Right cardiac atrium (tissue), 5 donors: ENCODE data around the gene GOLGA1. TPM values are rescaled to one million over a fixed set of nuclear protein-coding genes. Genes with fewer than 3 reads are reported as not detected.
"Not testable (repeated sequence)": the region's sequence is repeated elsewhere in the genome, so short reads cannot be mapped to it uniquely, and the experiment has no call there.

Experiments used
- ATAC-seq, 2 donors: fragments of 200-7000 bp; cut with Tn5 transposase; one replicate each; pipeline versions ENCODE4 v1.8.0 to v1.9.1; 2020; ENCODE audit warnings: moderate library complexity in 2 of 2, mild to moderate bottlenecking in 1 of 2
- DNase-seq, 3 donors: peaks; one replicate each; pipeline ENCODE4 v3.0.0-alpha.2; 2020
- H3K27ac ChIP-seq: one replicate; pipeline ENCODE4 v1.5.1; 2013; ENCODE audit warnings: mild to moderate bottlenecking, low read length, control low read depth, moderate library complexity
- H3K27me3 ChIP-seq: one replicate; pipeline ENCODE4 v1.6.1; 2013; ENCODE audit not compliant: control insufficient read depth, insufficient read depth
- H3K4me1 ChIP-seq: one replicate; pipeline ENCODE4 v1.6.1; 2013; ENCODE audit warnings: low read length; ENCODE audit not compliant: control insufficient read depth, insufficient read depth
- H3K4me3 ChIP-seq: one replicate; pipeline ENCODE4 v1.5.1; 2013; ENCODE audit warnings: low read length, control low read depth
- H3K9me3 ChIP-seq: one replicate; pipeline ENCODE4 v1.6.1; 2013; ENCODE audit warnings: low read length; ENCODE audit not compliant: control insufficient read depth
- WGBS: extraction: QIAGEN DNeasy Blood & Tissue Kit; methylation state at CpG from one replicate; pipeline ENCODE4 v1.1.7; 2013; 5-methylcytosine and 5-hydroxymethylcytosine counted together
- intact Hi-C, 4 donors: fragments of 100-400 bp; cut with DNase I; formaldehyde crosslinking; loops; one replicate each; pipeline versions ENCODE4 v1.11.0 to v1.14.0; 2022 to 2023
- polyA plus RNA-seq: library from polyadenylated mRNA; stranded (reverse); fragments of 200-250 nt; gene quantifications from one replicate; pipeline ENCODE4 v1.2.3, GENCODE V29; 2013
- total RNA-seq, 4 donors: library from RNA; stranded (reverse); fragmentation: NEBNext Ultra II Directional; extraction: Animal tissue kit (Norgen Biotek cat#: 25700); gene quantifications; one replicate each; pipeline ENCODE4 v1.2.1, GENCODE V29; 2021
- donor health status: healthy with polysubstance abuse.
- donor health status: DM: no; HTN: yes; CAD: no.
- donor health status: DM: no; HTN: no; CAD: no.
- donor health status: DM: no; HTN: yes; CAD: no; lungs with severe emphysema.
- donor health status: DM: yes; HTN: yes; CAD: no.

GOLGA1 gene
- total and polyA plus RNA-seq, 5 donors: 8.7 to 20.0 (median 19.1) TPM

DNA sequence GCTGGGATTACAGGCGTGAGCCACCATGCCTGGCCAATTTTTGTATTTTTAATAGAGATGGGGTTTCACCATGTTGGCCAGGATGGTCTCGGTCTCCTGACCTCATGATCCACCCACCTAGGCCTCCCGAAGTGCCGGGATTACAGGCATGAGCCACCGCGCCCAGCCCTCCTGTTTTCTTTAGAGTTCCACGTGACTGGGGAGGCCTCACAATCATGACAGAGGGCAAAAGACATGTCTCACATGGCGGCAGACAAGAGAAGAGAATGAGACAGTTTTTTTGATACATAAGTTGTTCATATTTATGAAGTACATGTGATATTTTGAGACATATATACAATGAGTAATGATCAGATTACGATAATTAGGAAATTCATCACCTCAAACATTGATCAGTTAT is 94.4 kb downstream of the GOLGA1 start:
- H3K4me1 ChIP-seq, H3K4me3 ChIP-seq, intact Hi-C loops, DNase-seq, H3K9me3 ChIP-seq, H3K27me3 ChIP-seq, ATAC-seq, H3K27ac ChIP-seq: not testable (repeated sequence)
- 92% methylated on average over 9 of the region's 9 CpGs for WGBS

DNA sequence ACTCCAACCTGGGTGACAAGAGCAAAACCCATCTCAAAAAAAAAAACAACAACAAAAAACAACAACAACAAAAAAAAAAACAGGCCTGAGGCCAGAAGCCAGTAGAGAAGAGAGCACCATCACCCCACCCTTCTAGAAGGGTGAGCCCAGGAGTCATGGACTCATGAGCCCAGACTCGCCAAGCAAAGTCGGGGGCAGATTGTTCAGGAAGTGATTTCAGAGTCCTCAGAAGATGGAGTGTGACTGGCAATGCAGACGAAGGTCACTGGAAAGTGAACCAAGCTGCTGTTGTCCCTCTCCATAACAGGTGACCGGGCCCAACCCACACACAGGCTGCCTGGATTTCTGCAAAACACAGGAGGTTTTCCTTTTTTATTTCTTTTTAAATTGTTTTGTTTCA is 96.6 kb downstream of the GOLGA1 start:
- no peaks in the 10 kb centered on the region for H3K4me1 ChIP-seq
- ATAC-seq (no peak), DNase-seq (no peak)
- no peak overlapping the region for H3K27ac ChIP-seq
- no peaks in the 10 kb centered on the region for H3K9me3 ChIP-seq
- intact Hi-C loops: no loop called here
- no peak overlapping the region for H3K4me3 ChIP-seq
- no peaks in the 10 kb centered on the region for H3K27me3 ChIP-seq
- 69% methylated on average over 4 of the region's 4 CpGs for WGBS

DNA sequence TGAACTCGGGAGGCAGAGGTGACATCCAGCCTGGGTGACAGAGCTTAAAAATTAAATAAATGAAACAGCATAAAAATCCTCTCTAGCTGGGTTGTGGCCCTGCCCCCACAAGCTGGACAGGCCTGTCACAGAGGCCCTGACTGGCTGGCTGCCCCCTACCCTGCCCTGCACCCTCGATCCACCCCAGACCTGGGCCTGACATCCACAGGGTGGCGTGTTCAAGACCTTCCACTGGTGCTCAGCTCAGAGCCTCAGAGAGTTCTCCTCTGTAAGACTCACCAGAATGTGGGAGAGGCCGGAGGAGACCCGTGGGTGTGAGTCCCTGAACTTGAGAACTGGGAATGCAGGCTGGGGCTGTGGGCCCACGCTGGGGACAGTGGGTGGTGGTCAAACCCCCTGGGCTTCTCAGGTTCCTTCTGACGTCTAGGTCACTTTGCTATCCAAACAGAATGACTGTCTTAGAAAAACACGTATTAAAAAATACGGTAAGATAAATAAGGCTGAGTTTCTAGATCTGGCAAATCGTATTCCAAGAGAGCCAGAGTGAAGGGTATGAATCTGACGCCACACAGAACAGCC is 97.3 kb downstream of the GOLGA1 start:
- intact Hi-C loops: no loop called here
- 82% methylated on average over 11 of the region's 11 CpGs for WGBS
- DNase-seq: no peak

DNA sequence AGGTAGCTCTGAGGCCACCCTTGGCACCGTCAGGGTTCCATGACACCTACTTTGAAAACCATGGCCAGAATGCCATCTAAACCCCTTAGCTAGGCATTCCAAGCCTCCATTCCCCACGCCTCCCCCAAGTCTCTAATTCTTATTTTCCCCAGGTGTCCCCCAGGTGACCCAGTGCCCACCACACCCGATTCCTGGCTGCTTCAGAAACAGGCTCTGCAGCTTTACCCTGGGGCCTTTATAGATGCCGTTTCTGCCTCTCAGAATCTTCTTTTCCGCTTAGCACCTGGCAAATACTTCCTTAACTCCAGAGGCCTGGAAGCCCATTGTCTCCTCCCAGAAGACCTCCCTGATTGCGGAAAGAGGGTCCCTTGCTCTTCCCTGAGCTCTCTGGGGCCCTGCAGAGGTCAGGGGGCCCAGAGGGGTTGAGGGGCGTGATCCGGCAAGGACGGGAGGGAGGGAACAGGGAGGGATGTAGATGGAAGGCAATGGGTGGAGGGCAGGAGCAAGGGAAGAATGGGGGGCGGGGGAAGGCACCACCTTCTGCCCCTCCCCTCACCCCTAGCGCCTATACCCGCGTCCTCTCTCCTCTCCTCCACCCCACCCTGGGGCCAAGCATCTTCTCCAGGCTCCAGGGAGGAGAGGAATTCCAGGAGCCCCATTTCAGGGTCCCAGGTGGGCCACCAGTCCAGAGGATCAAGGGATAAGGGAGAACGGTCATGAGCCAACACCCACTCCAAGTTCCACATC is 99.6 kb downstream of the GOLGA1 start:
- no peak overlapping the region for H3K27ac ChIP-seq
- intact Hi-C loops: no loop called here
- 81% methylated on average over 14 of the region's 14 CpGs for WGBS
- H3K27me3 ChIP-seq: no peaks in the 10 kb centered on the region
- peak; percentile 12 to 28 for ATAC-seq
- H3K9me3 ChIP-seq: no peaks in the 10 kb centered on the region
- no peak for DNase-seq
- H3K4me1 ChIP-seq: no peaks in the 10 kb centered on the region
- H3K4me3 ChIP-seq: no peak overlapping the region

More for the DNA sequence above, 97.3 kb downstream of the GOLGA1 start:
- no peak for ATAC-seq
- H3K4me1 ChIP-seq: no peaks in the 10 kb centered on the region
- no peaks in the 10 kb centered on the region for H3K27me3 ChIP-seq
- no peaks in the 10 kb centered on the region for H3K9me3 ChIP-seq
- H3K27ac ChIP-seq: no peak overlapping the region
- no peak overlapping the region for H3K4me3 ChIP-seq

DNA sequence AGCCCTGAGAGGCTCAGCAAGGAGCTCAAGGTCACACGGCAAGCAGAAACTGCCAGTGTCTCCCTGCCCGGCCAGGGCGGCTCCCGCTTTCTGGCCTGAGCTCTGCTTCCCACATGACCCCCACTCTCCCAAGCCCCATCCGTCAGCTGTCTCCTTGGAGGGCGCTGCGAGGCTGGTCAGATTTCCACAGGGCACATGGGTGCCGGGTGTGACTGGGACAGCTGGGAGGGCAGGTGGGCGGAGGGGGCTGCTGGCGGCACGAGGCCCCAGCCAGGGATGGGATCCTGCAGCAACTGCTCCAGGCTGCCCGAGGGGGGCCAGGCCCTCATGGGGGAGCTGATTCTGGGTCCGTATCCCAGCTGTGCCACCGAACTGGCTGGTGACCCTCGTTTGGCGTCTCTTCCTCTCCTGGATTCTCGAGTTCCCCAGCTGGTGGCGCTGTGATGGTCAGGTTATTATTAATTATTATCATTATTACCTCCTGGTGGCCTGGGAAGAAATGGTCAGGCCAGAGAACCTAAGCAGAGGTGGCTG is 100.5 kb downstream of the GOLGA1 start:
- H3K9me3 ChIP-seq: no peaks in the 10 kb centered on the region
- peak; percentile 32 to 40 for ATAC-seq

DNA sequence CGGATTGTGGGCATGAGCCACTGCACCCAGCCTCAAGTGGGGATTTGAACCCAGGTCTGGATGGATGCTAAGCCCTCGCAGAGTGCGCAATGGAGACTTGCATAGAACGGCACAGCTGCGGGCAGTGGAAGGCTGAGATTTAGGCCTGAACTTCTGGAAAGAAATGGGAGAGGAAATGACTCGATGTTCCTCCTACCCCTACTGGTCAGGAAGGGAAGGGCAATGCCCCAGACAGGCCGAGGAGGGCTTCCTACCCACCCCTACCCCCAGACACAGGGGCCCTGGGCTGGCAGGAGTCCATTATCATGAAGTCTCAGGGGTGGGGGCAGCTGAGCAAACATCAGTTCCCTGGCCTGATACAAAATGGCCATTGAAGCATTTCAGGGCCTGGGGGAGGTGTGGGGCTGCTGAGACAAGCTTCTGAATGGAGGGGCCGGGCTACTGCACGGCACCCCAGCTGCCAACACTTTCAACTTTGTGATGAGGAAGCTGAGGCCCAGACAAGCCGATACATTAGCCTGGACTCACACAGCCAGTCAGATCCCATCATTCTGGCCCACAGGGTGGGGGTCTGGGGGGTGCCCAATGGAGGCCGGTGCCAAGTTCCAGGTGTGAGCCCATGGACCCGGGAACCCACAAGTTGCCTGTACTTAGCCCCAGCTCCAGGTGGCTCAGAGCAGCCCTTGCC is 101.1 kb downstream of the GOLGA1 start:
- Histone ChIP-seq H3K4me1 (peaks cover 6% of the 10 kb centered on the region), H3K27ac (no peak overlapping the region), H3K4me3 (no peak overlapping the region), H3K27me3 (no peaks in the 10 kb centered on the region), H3K9me3 (no peaks in the 10 kb centered on the region)
- WGBS: 64% methylated on average over 12 of the region's 12 CpGs
- intact Hi-C loops: loop anchor here in 1 of 4 donors (5.0 kb wide), 1 partner anchor 62 kb away; the partner anchor contains the start of gene OLFML2A
- DNase-seq (peak in 1 of 3 donors; percentile 51), ATAC-seq (peak in 1 of 2 donors; percentile 44)

More for the DNA sequence above, 100.5 kb downstream of the GOLGA1 start:
- WGBS: 68% methylated on average over 18 of the region's 18 CpGs
- intact Hi-C loops: no loop called here
- Histone ChIP-seq H3K4me1 (peaks cover 2% of the 10 kb centered on the region), H3K27ac (no peak overlapping the region), H3K4me3 (no peak overlapping the region), H3K27me3 (no peaks in the 10 kb centered on the region)
- peak in 1 of 3 donors; percentile 64 for DNase-seq

GRCh38 chr9:124838567-124839275 is 102.2 kb downstream of the GOLGA1 start:
- DNase-seq: peak in 1 of 3 donors; percentile 48
- WGBS: 57% methylated on average over 46 of the region's 52 CpGs
- H3K4me1 ChIP-seq, H3K27me3 ChIP-seq, H3K27ac ChIP-seq, H3K4me3 ChIP-seq, ATAC-seq, H3K9me3 ChIP-seq: not testable (repeated sequence)
- intact Hi-C loops: loop anchor here in 1 of 4 donors (5.0 kb wide), 1 partner anchor 61 kb away; the partner anchor contains the start of gene OLFML2A

DNA sequence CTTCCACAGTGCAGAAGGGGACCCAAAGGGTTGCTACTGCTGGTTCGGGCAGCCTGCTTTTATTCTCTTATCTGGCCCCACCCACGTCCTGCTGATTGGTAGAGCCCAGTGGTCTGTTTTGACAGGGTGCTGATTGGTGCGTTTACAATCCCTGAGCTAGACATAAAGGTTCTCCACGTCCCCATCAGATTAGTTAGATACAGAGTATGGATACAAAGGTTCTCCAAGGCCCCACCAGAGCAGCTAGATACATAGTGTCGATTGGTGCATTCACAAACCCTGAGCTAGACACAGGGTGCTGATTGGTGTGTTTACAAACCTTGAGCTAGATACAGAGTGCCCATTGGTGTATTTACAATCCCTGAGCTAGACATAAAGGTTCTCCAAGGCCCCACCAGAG is 102.8 kb downstream of the GOLGA1 start:
- not testable (repeated sequence) for H3K27me3 ChIP-seq, DNase-seq, H3K27ac ChIP-seq, H3K9me3 ChIP-seq, H3K4me3 ChIP-seq, ATAC-seq, H3K4me1 ChIP-seq
- intact Hi-C loops: loop anchor here in 1 of 4 donors (5.0 kb wide), 1 partner anchor 61 kb away; the partner anchor contains the start of gene OLFML2A
- WGBS: 70% methylated on average over 5 of the region's 5 CpGs

GRCh38 chr9:124835026-124835557 is 105.8 kb downstream of the GOLGA1 start:
- ATAC-seq: peak; percentile 37 to 49
- 28% methylated on average over 13 of the region's 13 CpGs for WGBS
- H3K27me3 ChIP-seq: no peaks in the 10 kb centered on the region
- peaks cover 16% of the 10 kb centered on the region for H3K4me1 ChIP-seq
- H3K4me3 ChIP-seq: no peak overlapping the region
- peak; percentile 85 to 92 (median 91) for DNase-seq
- no peaks in the 10 kb centered on the region for H3K9me3 ChIP-seq
- intact Hi-C loops: loop anchor here in 1 of 4 donors (5.0 kb wide), 1 partner anchor 58 kb away; the partner anchor contains the start of gene OLFML2A
- peak overlapping the region; percentile 100 for H3K27ac ChIP-seq

DNA sequence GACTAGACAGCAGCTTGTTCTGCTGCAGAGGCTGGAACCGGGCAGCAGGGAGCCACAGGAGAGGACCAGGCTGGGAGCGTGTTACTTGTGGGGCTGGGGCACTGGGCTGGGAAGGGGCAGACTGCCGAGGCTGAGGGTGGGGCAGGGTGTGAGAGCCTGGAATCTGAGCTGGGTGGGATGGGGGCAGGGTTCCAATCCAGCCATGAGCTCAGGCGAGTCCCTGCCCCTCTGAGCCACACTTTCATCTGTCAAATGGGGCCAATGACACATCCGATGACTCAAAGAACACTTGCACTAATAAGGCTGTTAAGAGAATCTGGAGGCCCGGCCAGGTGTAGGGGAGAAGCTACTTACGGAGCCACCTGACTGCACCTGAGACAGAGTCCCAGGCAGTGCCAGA is 106.3 kb downstream of the GOLGA1 start:
- H3K27ac ChIP-seq: peak overlapping the region; percentile 91
- no peak overlapping the region for H3K4me3 ChIP-seq
- no peaks in the 10 kb centered on the region for H3K27me3 ChIP-seq
- no peaks in the 10 kb centered on the region for H3K9me3 ChIP-seq
- ATAC-seq (peak; percentile 13 to 25), DNase-seq (peak in 2 of 3 donors; percentile 57 to 70)
- intact Hi-C loops: no loop called here
- H3K4me1 ChIP-seq: peaks cover 16% of the 10 kb centered on the region
- 50% methylated on average over 7 of the region's 7 CpGs for WGBS
